Parietal lobe (tissue), 1 donor: Measurements from ENCODE around the gene PLAU. TPM values are rescaled to one million over a fixed set of nuclear protein-coding genes. Genes with fewer than 3 reads are reported as not detected.

Source experiments
- total RNA-seq: library from RNA; depleted of rRNA; stranded (reverse); fragments of >200 nt; gene quantifications from one replicate; pipeline ENCODE4 v1.2.3, GENCODE V29; 2014

Gene PLAU
- 0.94 TPM for total RNA-seq

DNA sequence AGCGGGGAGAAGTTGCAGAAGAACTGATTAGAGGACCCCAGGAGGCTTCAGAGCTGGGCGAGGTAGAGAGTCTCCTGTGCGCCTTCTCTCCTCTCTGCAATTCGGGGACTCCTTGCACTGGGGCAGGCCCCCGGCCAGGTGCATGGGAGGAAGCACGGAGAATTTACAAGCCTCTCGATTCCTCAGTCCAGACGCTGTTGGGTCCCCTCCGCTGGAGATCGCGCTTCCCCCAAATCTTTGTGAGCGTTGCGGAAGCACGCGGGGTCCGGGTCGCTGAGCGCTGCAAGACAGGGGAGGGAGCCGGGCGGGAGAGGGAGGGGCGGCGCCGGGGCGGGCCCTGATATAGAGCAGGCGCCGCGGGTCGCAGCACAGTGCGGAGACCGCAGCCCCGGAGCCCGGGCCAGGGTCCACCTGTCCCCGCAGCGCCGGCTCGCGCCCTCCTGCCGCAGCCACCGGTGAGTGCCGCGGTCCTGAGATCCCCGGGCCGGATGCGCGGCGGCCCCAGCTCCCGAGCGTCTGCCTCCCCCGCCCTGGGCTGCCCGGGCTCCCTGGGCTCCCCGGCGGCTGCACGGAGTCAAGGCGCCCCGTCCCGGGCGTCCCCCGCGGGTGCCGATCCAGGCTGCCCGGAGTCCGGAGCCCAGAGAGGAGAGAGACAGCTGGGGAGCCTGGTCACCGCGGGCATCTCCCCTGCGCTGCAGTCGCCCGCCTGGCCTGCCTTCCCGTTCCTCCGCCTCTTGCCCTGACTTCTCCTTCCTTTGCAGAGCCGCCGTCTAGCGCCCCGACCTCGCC is at the start of gene PLAU:
Gene PLAU (plus strand): TSS at position 369 of the 789 bp plus-strand sequence. CDS start 424 bp downstream, outside the sequence.

DNA sequence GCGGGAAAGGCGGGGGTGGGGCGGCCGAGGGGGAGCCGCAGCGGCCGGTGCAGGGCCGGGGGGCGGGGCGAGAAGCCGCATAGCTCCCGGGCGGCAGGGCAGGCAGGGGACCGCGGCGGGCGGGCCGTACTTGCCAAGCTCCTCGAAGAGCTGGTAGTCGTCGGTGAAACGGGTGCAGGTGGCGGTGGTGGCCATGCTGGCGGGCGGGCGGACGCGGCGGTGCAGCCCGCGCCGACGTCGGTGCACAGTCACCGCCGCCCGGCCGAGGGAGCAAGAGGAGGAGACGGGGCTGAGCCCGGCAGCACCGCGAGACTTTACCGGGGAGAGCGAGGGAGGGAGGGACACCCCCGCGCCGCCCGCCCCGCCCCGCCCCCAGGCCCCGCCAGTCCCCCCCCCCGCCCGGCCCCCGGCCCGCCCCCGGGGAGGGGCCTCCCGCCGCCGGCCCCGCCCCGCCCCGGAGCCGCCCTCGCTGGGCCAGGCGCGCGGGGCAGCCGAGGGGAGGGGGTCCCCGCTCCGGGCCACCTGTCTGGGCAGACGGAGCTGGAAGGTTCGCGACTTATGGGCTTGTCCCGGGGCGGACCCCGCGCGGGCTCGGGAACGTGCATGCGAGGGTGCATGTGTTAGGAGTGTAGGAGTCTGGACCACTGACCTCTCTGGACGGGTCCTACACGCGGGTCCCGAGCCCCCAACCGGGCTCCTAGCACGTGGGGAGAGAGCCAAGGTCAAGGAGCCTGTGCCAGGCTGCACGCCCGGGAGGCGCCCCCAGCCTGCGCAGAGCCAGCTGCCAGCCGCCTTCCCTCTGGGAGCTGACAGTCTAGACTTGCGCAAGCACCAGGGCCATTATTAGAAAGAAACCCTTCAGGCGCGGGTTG is 36.4 kb upstream of the PLAU start, which contains the start of gene CAMK2G:
Gene CAMK2G (minus strand): TSS at position 289 of the 872 bp plus-strand sequence. CDS start 94 bp downstream, at position 195.

Other genes starting within 250 kb of the PLAU start
- gene AGAP5, start 213.0 kb upstream of the PLAU start, total RNA-seq, result 12.2 TPM
- gene SEC24C, start 166.8 kb upstream of the PLAU start, total RNA-seq, result 62.9 TPM
- gene CHCHD1, start 129.1 kb upstream of the PLAU start, total RNA-seq, result 16.3 TPM
- gene ZSWIM8, start 125.5 kb upstream of the PLAU start, total RNA-seq, result 70.1 TPM
- 22.5 TPM for gene NDST2, start 99.5 kb upstream of the PLAU start, total RNA-seq
- 82.6 TPM for gene CAMK2G, start 36.6 kb upstream of the PLAU start, total RNA-seq
- gene VCL, start 87.0 kb downstream of the PLAU start, total RNA-seq, result 20.7 TPM
- gene AP3M1, start 239.7 kb downstream of the PLAU start, total RNA-seq, result 53.2 TPM
- 42.6 TPM for gene ADK, start 240.1 kb downstream of the PLAU start, total RNA-seq